HG03521 (cell line): Measurements from ENCODE around the gene APOBR.
"Not testable (repeated sequence)": the region's sequence is repeated elsewhere in the genome, so short reads cannot be mapped to it uniquely, and the experiment has no call there.

Source experiments
- ATAC-seq: cut with Tn5 transposase; IDR thresholded peaks from one replicate; pipeline ENCODE4 v1.9.1; 2021; ENCODE audit warnings: mild to moderate bottlenecking, moderate library complexity; ENCODE audit not compliant: unreplicated experiment

The APOBR gene

GRCh38 chr16:28526201-28527099 is 32.0 kb downstream of the APOBR start:
- no peak for ATAC-seq

GRCh38 chr16:28527100-28527785 is 32.8 kb downstream of the APOBR start:
- not testable (repeated sequence) for ATAC-seq

- no peak for ATAC-seq
Observed at GRCh38 chr16:28527985-28528384, 33.5 kb downstream of the APOBR start.

GRCh38 chr16:28528463-28528867 is 34.0 kb downstream of the APOBR start:
- ATAC-seq = no peak

- ATAC-seq = no peak
Observed at GRCh38 chr16:28529124-28529523, 34.7 kb downstream of the APOBR start.

GRCh38 chr16:28531777-28532744 is 37.6 kb downstream of the APOBR start:
- ATAC-seq = no peak

GRCh38 chr16:28532940-28533647 is 38.7 kb downstream of the APOBR start:
- ATAC-seq = no peak

- ATAC-seq = no peak
Observed at GRCh38 chr16:28534542-28535373, 40.3 kb downstream of the APOBR start.

GRCh38 chr16:28537076-28537475 is 42.6 kb downstream of the APOBR start:
- no peak for ATAC-seq

- no peak for ATAC-seq
Observed at GRCh38 chr16:28537964-28538732, 43.7 kb downstream of the APOBR start.

- no peak for ATAC-seq
Observed at GRCh38 chr16:28538733-28539596, 44.5 kb downstream of the APOBR start, which contains the start of gene NUPR1. Gene NUPR1 (minus strand): TSS chr16:28538974. CDS start chr16:28538907, 67 bp downstream.

GRCh38 chr16:28540346-28540745 is 45.9 kb downstream of the APOBR start:
- ATAC-seq = no peak

GRCh38 chr16:28542646-28543045 is 48.2 kb downstream of the APOBR start:
- no peak for ATAC-seq

GRCh38 chr16:28543072-28543471 is 48.6 kb downstream of the APOBR start:
- no peak for ATAC-seq

GRCh38 chr16:28544998-28545397 is 50.6 kb downstream of the APOBR start:
- no peak for ATAC-seq

- not testable (repeated sequence) for ATAC-seq
Observed at GRCh38 chr16:28545964-28546363, 51.5 kb downstream of the APOBR start.

- ATAC-seq = no peak
Observed at GRCh38 chr16:28546626-28547025, 52.2 kb downstream of the APOBR start.
